ENCODE measurements around the gene ATMIN. TPM values are rescaled to one million over a fixed set of nuclear protein-coding genes. Genes with fewer than 3 reads are reported as not detected.
A peak's percentile ranks its signal among the peaks of the same experiment; 100 is the strongest.

Gene ATMIN
- total RNA-seq, 1 experiment from 2014 or later = 46.7 TPM

- Histone ChIP-seq H3K27ac (ENCODE audit: low read depth, low read length) (peak overlapping the region; percentile 97; the same call in 1 of the 2 replicates), H3K79me2 (ENCODE audit: insufficient read depth, low read length) (peaks cover 94% of the 10 kb centered on the region), H3K27me3 (ENCODE audit: insufficient read depth, low read length) (no peaks in the 10 kb centered on the region), H3K9ac (ENCODE audit: low read length) (peak overlapping the region; percentile 95), H3K9me3 (ENCODE audit: control insufficient read depth in 1 of 2, insufficient read depth in 1 of 2, low read depth in 1 of 2, low read length in 2 of 2) (no peaks in the 10 kb centered on the region), H3K9me2 (ENCODE audit: insufficient read depth) (no peaks in the 10 kb centered on the region), H3K36me3 (ENCODE audit: control insufficient read depth in 1 of 2, insufficient read depth in 2 of 2, low read length in 2 of 2) (no peaks in the 10 kb centered on the region; a peak in 1 of 4 replicates), H3K4me3 (replicated peaks in 1 of 2; ENCODE audit: low read depth in 1 of 2, low read length in 2 of 2) (peak overlapping the region; percentile 53 to 93), H3K4me1 (ENCODE audit: control insufficient read depth in 1 of 2, insufficient read depth in 2 of 2, low read length in 2 of 2) (peaks cover 16 to 26% of the 10 kb centered on the region in 2 experiments), H4K20me1 (ENCODE audit: insufficient read depth) (peaks cover 22% of the 10 kb centered on the region; the same call in 1 of the 2 replicates), H3K4me2 (ENCODE audit: low read length) (peak overlapping the region; percentile 83), H2AFZ (ENCODE audit: low read depth, low read length, poor library complexity, severe bottlenecking) (no peak overlapping the region)
- ATAC-seq = no peak
- ChIA-PET RAD21 (ENCODE audit: low non-redundant PET in 1 of 2, low total read pairs in 2 of 2, uncharacterized antibody in 2 of 2, unreplicated experiment in 2 of 2) (no interaction called here), POLR2A (no interaction called here), CTCF (interaction anchor here (0.9 to 1.6 kb wide), 4 partner anchors 9 to 30 kb away, joined by 3 to 6 read pairs (median 5); partner anchors contain the start of gene ATMIN)
- TF ChIP-seq EZH2phosphoT487 (IDR thresholded peaks at IDR 0.05; ENCODE audit: borderline replicate concordance) (no peak), TCF7L2 (IDR thresholded peaks at IDR 0.05; ENCODE audit: borderline replicate concordance, extremely low read depth, insufficient read depth, insufficient read length) (no peak), ZBTB33 (IDR thresholded peaks at IDR 0.05; ENCODE audit: extremely low read depth, insufficient replicate concordance, low read length) (no peak), SIN3A (IDR thresholded peaks at IDR 0.05; ENCODE audit: low read depth) (no peak), EZH2 (IDR thresholded peaks at IDR 0.05) (no peak), REST (IDR thresholded peaks at IDR 0.05; ENCODE audit: low read depth) (no peak)
- intact Hi-C loops (cut with micrococcal nuclease) = loop anchor here (5.0 to 10.0 kb wide), 2 partner anchors 137 to 189 kb away; no protein-coding TSS in a partner anchor
- BruUV-seq (replicated peaks) = TSS peak; percentile 51
- DNase-seq (ENCODE audit: low read depth, low spot score) = peak; percentile 4
Observed at GRCh38 chr16:81005610-81006161, 30.0 kb upstream of the ATMIN start.

Data from HCT116 (cell line).